AG04449 (cell line): ENCODE results near the gene SP140L.
"Not testable (repeated sequence)": the region's sequence is repeated elsewhere in the genome, so short reads cannot be mapped to it uniquely, and the experiment has no call there.

Source experiments
- CTCF ChIA-PET: fragments of 350-600 bp; formaldehyde crosslinking; extraction: SDS; loops from one replicate; lab custom pipeline; 2021; ENCODE audit warnings: antibody characterized with exemption; lab: Yijun Ruan, JAX
- POLR2A ChIA-PET: fragments of 400-600, 350-600 bp; formaldehyde crosslinking; extraction: SDS; loops from one replicate; lab custom pipeline; 2020; ENCODE audit warnings: antibody characterized with exemption, inconsistent platforms; lab: Yijun Ruan, JAX
- DNase-seq: peaks from one replicate; pipeline ENCODE4 v3.0.0-alpha.2; 2010; ENCODE audit warnings: low read depth, low spot score
- H3K4me3 ChIP-seq: 2 replicates; pipeline ENCODE4 v1.5.1; 2011; ENCODE audit warnings: low read depth, mild to moderate bottlenecking, control low read depth, low read length
- TF ChIP-seq, protein P1 (sequence below): IDR thresholded peaks from one replicate; pipeline ENCODE4 v1.5.1; 2011; ENCODE audit warnings: mild to moderate bottlenecking, moderate library complexity, low read length, control low read depth, inconsistent platforms; ENCODE audit not compliant: insufficient read depth; ENCODE audit errors: missing control alignments

SP140L gene

DNA sequence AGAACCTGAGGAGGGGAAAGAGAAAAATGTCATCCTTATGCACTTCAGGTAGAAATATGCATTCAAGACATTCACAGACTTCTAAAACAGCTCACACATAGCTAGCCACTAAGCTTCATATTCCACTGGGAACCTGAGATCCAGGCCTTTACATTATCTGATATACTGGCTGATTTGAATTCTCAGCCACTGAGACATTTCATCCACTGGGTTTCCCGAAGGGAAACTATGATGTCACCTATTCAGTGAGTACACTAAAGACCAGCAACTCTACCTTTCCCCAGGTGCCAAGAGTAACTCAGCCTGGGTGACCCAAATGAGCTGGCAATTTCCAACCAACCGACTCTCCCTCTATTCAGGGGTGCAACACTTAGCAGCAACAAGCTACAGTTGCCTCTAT lies 67.3 kb downstream of the SP140L start:
- CTCF ChIA-PET: no interaction called here

DNA sequence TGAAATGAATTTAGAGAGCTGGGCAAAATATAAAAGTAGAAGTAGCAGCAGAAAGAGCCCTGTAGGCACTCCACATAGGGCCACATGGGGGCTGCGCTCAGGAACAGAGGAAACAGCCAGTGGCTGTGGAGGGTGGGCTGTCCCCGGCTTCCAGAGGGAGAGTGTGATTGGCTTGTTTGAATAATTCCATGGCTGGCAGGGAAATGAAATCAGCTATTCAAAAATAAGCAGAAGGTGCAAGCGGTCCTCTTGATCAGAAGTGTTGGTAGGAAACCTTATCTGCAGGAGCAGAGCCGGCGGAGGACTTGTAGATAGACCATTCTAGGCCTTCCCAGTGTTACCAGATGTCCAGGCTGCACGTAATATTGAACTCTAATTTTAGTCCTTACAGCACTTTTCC lies 71.7 kb downstream of the SP140L start:
- DNase-seq, H3K4me3 ChIP-seq, CTCF ChIA-PET, POLR2A ChIA-PET: not testable (repeated sequence)

More for the DNA sequence above, 67.3 kb downstream of the SP140L start:
- no peak overlapping the region for H3K4me3 ChIP-seq
- TF ChIP-seq, protein P1, sequence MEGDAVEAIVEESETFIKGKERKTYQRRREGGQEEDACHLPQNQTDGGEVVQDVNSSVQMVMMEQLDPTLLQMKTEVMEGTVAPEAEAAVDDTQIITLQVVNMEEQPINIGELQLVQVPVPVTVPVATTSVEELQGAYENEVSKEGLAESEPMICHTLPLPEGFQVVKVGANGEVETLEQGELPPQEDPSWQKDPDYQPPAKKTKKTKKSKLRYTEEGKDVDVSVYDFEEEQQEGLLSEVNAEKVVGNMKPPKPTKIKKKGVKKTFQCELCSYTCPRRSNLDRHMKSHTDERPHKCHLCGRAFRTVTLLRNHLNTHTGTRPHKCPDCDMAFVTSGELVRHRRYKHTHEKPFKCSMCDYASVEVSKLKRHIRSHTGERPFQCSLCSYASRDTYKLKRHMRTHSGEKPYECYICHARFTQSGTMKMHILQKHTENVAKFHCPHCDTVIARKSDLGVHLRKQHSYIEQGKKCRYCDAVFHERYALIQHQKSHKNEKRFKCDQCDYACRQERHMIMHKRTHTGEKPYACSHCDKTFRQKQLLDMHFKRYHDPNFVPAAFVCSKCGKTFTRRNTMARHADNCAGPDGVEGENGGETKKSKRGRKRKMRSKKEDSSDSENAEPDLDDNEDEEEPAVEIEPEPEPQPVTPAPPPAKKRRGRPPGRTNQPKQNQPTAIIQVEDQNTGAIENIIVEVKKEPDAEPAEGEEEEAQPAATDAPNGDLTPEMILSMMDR: no peak
- POLR2A ChIA-PET: no interaction called here
- no peak for DNase-seq

DNA sequence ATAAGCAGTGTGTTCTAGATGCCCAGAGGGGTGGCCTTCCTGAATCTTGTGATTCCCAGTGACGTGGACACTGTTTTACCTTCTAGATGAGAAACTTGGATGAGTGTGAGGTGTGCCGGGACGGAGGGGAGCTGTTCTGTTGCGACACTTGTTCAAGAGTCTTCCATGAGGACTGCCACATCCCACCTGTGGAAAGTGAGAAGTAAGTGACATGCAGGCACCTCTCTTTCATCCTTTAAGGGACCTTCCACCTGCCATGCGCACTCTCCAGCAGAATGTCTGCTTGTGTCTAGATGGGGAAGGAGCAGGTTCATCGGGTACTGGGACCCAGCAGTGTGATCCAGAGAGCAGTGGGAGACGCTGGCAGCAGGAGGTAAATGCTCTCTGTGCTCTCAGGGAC lies 73.0 kb downstream of the SP140L start:
- ChIA-PET POLR2A (no interaction called here), CTCF (no interaction called here)
- TF ChIP-seq, protein P1: no peak
- DNase-seq: no peak
- no peak overlapping the region for H3K4me3 ChIP-seq

DNA sequence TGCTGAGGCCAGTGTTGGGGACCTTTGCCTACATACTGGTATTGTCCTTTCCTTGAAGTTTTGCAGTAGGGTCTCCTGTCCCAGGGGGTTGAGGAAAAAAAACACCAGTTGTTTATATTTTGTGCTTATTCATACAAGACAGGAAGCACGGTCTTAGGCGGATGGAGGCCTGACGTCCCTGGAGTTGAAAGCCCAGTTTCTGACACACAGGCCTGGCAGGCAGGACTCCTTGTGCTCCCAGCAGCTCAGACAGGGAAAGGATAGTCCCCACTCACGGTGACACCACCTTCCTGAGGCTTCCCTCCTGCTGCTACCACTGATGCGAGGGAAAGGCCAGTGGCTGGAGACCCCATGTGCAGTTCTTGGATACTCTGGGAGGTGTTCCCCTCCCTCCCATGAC lies 73.5 kb downstream of the SP140L start:
- ChIA-PET POLR2A (no interaction called here), CTCF (no interaction called here)
- H3K4me3 ChIP-seq: no peak overlapping the region
- no peak for DNase-seq
- TF ChIP-seq, protein P1: no peak

DNA sequence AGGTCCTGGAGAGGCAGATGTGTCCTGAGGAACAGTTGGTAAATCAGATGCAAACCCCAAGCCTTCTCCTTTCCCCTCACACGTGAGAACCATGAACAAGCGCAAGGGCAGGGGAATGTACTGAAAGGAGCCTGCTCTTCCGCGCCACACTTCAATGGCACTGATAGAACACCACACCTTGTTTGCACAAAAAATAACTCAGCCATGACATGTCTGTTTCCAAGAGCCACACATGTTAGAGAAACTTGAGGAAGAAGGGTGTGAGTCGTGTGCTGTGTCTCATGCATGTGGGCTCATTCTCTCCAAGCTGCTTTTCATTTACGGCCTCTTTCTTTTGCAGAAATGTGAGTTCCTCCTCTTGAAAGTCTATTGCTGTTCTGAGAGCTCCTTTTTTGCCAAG lies 74.0 kb downstream of the SP140L start:
- H3K4me3 ChIP-seq, CTCF ChIA-PET, DNase-seq, POLR2A ChIA-PET: not testable (repeated sequence)

DNA sequence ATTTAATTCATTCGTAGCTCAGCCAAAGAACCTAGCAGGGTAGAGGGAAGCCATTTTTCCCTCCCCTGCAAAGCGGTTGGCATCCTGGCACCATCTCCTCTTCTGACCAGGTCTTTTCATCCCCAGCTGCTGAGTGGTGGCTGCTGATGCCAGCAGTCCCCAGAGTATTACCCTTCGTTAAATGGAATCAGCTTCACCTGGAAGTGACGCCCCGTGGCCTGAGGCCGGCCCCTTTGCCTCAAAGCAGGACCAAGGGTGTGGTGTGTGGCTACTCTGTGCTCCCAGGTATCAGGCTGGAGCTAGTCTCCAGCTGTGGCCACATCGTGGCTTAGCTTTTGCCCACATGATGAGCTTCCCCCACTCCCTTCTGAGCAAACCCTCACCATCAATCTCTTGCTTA lies 76.8 kb downstream of the SP140L start:
- H3K4me3 ChIP-seq: no peak overlapping the region
- no peak for DNase-seq
- POLR2A ChIA-PET: no interaction called here
- CTCF ChIA-PET: no interaction called here
- TF ChIP-seq, protein P1: no peak

DNA sequence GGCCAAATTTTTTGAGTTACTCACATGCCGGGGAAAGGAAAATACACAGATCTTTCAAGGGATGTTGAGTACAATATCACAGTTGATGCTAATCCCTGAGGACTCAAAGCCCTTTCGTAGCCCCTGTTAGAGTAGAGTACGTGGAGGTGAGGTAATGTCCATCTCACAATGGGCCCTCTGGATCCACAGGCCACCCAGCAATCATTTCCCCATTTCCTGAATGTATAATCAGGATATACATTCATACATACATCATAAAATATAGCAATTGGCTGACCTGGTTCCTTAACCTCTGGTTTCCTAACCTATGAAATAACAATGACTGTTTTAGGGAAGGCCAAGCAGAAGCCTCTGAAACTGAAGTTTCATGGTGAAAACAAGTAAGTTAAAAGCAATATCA lies 78.8 kb downstream of the SP140L start:
- no peak for DNase-seq
- POLR2A ChIA-PET: no interaction called here
- CTCF ChIA-PET: no interaction called here
- TF ChIP-seq, protein P1: no peak
- H3K4me3 ChIP-seq: no peak overlapping the region
